ENCODE results near the gene SH2D7.

The SH2D7 gene

DNA sequence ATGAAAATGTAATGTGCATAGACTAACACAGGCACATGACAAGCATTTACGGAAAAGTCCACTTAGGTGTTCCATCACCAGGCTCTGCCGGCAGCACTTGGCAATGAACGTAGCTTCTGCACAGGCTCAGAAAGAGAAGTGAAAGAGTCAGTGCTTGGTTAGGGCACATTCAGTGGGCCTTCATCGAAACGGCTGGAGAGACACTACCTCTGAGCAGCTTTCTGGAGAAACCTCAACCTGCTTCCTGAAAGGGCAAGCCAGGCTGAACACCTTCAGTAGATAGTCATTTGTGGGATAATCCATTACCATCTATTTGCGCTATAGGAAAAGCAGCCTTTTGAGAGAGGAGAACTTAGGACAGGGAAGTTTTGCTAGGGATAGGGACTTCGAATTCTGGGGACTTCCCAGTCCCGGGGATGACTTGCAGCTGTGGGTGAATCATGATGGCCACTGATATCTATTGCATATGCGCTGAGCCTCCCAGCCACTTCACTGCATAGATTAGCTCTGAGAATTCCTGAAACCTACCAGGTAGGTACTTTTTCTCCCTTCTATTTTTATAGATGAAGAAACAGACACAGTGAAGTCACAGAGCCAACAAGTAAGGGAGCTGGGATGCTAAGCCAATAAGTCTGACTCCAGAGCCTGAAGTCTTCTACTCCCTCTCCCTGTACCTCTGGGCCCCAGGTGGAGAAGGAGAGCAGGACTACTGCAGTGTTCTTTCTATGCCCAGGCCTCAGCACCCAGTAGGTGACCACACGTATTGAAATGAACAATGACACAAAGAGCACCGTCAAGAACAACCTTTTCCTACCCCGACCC is 4.2 kb upstream of the SH2D7 start:
- H3K79me2 ChIP-seq (ENCODE audit: insufficient read depth, low read length): no peaks in the 10 kb centered on the region
- no peak overlapping the region for H3K4me2 ChIP-seq (ENCODE audit: low read length)
- no peak overlapping the region for H3K4me3 ChIP-seq (ENCODE audit: low read depth, low read length, poor library complexity, severe bottlenecking)

DNA sequence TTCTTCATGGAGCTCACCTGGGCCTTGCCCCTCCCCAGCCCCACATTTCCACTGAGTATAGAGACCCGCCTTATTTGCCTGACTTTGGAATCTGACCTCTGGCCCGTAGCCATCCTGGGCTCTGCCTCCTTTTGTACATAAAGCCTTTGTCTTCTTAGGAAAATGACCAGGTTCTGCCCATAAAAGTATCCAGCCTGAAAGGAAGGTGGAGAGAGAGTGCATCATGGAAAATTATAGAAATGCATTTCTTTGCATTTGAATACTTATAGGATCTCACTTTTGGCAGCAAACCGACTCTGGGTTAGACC is 3.6 kb upstream of the SH2D7 start:
- H4K20me1 ChIP-seq (ENCODE audit: insufficient read depth, low read length): no peaks in the 10 kb centered on the region
- H3K9ac ChIP-seq (ENCODE audit: low read length): no peak overlapping the region
- H3K79me2 ChIP-seq (ENCODE audit: insufficient read depth, low read length): no peaks in the 10 kb centered on the region
- no peak overlapping the region for H3K4me2 ChIP-seq (ENCODE audit: low read length)
- no peak overlapping the region for H3K4me3 ChIP-seq (ENCODE audit: low read depth, low read length, poor library complexity, severe bottlenecking)
- no peaks in the 10 kb centered on the region for H3K9me3 ChIP-seq (ENCODE audit: low read length)
- no peak overlapping the region for H3K27ac ChIP-seq (ENCODE audit: low read depth, low read length, poor library complexity, severe bottlenecking)
- no peaks in the 10 kb centered on the region for H3K9me2 ChIP-seq (ENCODE audit: low read depth, low read length)
- TF ChIP-seq EZH2 (IDR thresholded peaks at IDR 0.05; ENCODE audit: borderline replicate concordance, low read length) (no peak), CTCF (IDR thresholded peaks at IDR 0.05; ENCODE audit: low read length) (no peak)
- H2AFZ ChIP-seq (ENCODE audit: low read length): no peak overlapping the region
- H3K36me3 ChIP-seq (ENCODE audit: insufficient read depth, low read length): no peaks in the 10 kb centered on the region
- H3K27me3 ChIP-seq (ENCODE audit: insufficient read depth, low read length): no peaks in the 10 kb centered on the region; the same call in 1 of the 2 replicates
- H3K4me1 ChIP-seq (ENCODE audit: insufficient read depth, low read length, severe bottlenecking): peaks cover 10% of the 10 kb centered on the region
- no peaks in the 10 kb centered on the region for H3F3A ChIP-seq (ENCODE audit: insufficient read depth, low read length)

More for the DNA sequence above, 4.2 kb upstream of the SH2D7 start:
- H3K4me1 ChIP-seq (ENCODE audit: insufficient read depth, low read length, severe bottlenecking): peaks cover 13% of the 10 kb centered on the region
- H4K20me1 ChIP-seq (ENCODE audit: insufficient read depth, low read length): no peaks in the 10 kb centered on the region
- no peaks in the 10 kb centered on the region for H3K9me3 ChIP-seq (ENCODE audit: low read length)
- no peaks in the 10 kb centered on the region for H3K9me2 ChIP-seq (ENCODE audit: low read depth, low read length)
- no peak overlapping the region for H3K9ac ChIP-seq (ENCODE audit: low read length)
- H2AFZ ChIP-seq (ENCODE audit: low read length): no peak overlapping the region
- H3K27ac ChIP-seq (ENCODE audit: low read depth, low read length, poor library complexity, severe bottlenecking): no peak overlapping the region
- no peaks in the 10 kb centered on the region; the same call in 1 of the 2 replicates for H3K27me3 ChIP-seq (ENCODE audit: insufficient read depth, low read length)
- no peaks in the 10 kb centered on the region for H3F3A ChIP-seq (ENCODE audit: insufficient read depth, low read length)
- H3K36me3 ChIP-seq (ENCODE audit: insufficient read depth, low read length): no peaks in the 10 kb centered on the region
- TF ChIP-seq EZH2 (IDR thresholded peaks at IDR 0.05; ENCODE audit: borderline replicate concordance, low read length) (no peak), CTCF (IDR thresholded peaks at IDR 0.05; ENCODE audit: low read length) (no peak)

DNA sequence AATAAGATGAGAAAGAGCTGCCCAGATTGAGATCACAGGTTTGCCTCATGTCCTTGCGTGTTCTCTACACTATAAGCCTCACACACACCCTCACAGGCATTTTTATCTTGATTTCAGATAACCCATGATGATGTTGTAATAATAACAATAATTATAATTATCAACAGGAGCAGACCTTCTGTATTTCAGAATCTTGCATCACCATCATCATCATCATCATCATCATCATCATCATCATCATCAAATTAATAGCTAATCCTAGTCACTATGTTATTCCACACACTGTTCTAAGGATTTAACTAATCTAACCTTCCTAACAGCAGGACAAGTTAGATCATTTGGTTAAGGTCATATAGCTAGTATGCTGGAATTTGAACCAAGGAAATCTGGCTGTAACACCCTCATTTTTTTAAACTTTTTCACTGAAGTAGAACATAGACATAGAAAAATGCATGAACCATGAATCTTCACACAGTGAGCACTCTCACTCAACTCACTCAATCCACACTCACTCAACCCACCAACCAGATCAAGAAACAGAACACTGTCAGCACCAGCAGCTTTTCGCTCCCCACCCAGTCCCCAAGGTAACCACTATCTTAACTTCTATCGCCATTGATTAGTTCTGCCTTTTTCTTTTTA is 1.8 kb upstream of the SH2D7 start:
- Histone ChIP-seq H3K9ac (ENCODE audit: low read length) (no peak overlapping the region), H3K9me2 (ENCODE audit: low read depth, low read length) (no peaks in the 10 kb centered on the region), H3K4me1 (ENCODE audit: insufficient read depth, low read length, severe bottlenecking) (no peaks in the 10 kb centered on the region)

More for the DNA sequence above, 1.8 kb upstream of the SH2D7 start:
- no peak overlapping the region for H3K4me3 ChIP-seq (ENCODE audit: low read depth, low read length, poor library complexity, severe bottlenecking)
- no peak overlapping the region for H3K4me2 ChIP-seq (ENCODE audit: low read length)
- H2AFZ ChIP-seq (ENCODE audit: low read length): no peak overlapping the region
- H4K20me1 ChIP-seq (ENCODE audit: insufficient read depth, low read length): no peaks in the 10 kb centered on the region
- H3K36me3 ChIP-seq (ENCODE audit: insufficient read depth, low read length): no peaks in the 10 kb centered on the region
- H3K27ac ChIP-seq (ENCODE audit: low read depth, low read length, poor library complexity, severe bottlenecking): no peak overlapping the region
- no peak for TF ChIP-seq EZH2 (IDR thresholded peaks at IDR 0.05; ENCODE audit: borderline replicate concordance, low read length)
- TF ChIP-seq CTCF (IDR thresholded peaks at IDR 0.05; ENCODE audit: low read length): no peak
- H3K79me2 ChIP-seq (ENCODE audit: insufficient read depth, low read length): no peaks in the 10 kb centered on the region
- H3K9me3 ChIP-seq (ENCODE audit: low read length): no peaks in the 10 kb centered on the region
- H3F3A ChIP-seq (ENCODE audit: insufficient read depth, low read length): no peaks in the 10 kb centered on the region
- peaks cover 3% of the 10 kb centered on the region; the same call in 1 of the 2 replicates for H3K27me3 ChIP-seq (ENCODE audit: insufficient read depth, low read length)

Data from OCI-LY1 (cell line).